Measurements from ENCODE around the gene LIMCH1.

The LIMCH1 gene

DNA sequence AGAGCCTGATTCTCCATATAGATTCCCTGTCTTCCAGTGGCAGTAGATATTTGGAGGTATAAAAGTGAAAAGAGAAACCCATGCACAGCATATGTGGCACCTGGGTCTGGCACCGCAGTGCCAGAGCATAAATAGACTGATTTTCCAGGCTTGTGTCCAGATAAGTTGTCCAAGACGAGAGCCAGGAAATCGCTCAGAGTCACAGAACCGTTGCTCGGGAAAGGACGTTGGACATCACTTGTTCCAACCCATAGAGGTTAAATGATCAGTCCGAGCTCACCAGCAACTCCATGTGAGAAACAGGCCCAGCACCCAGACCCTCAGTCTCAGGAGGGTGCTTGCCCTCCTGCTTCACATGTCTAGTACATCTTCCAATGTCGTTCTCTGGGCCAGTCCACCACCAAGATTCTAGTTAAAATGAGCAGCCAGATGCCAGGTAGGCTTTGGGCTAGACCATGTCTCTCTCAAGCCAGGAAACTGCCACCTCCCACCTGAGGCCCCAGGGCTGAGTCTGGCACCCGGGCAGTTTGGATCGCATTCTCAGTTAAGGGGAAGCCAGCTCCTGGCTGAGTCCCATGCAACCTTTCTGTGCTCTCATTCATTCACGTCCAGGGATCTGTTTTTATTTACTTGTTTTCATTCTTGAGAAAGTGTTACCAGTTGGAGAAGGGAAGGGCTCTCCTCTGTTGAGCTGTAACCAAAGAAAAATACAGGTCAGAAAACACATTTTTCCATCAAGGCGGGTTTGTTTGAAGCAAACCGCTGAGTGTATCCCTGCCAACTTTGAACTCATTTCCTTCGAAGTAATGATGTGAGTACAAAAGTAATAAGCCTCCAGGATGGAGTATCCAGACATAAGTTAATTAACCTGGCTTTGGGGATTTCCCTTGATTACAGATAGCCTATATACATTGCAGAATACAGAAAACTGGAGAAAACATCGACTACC is 118.9 kb downstream of the LIMCH1 start:
- Histone ChIP-seq H3K4me3 (ENCODE audit: low read length) (no peak overlapping the region), H3K9ac (ENCODE audit: low read length) (no peak overlapping the region), H3K4me2 (ENCODE audit: low read length) (no peak overlapping the region), H2AFZ (ENCODE audit: low read depth, low read length) (no peak overlapping the region), H3K79me2 (ENCODE audit: low read length) (no peaks in the 10 kb centered on the region), H4K20me1 (ENCODE audit: insufficient read depth, low read length) (no peaks in the 10 kb centered on the region), H3K27ac (ENCODE audit: low read length) (no peak overlapping the region), H3K9me3 (ENCODE audit: insufficient read depth, low read length) (no peaks in the 10 kb centered on the region), H3K4me1 (ENCODE audit: low read length) (peaks cover 14% of the 10 kb centered on the region), H3K36me3 (replicated peaks; ENCODE audit: low read depth, low read length) (no peaks in the 10 kb centered on the region), H3K27me3 (ENCODE audit: low read depth, low read length) (no peaks in the 10 kb centered on the region)
- TF ChIP-seq EZH2phosphoT487 (IDR thresholded peaks at IDR 0.05; ENCODE audit: low read depth): no peak
- TF ChIP-seq, protein P1, sequence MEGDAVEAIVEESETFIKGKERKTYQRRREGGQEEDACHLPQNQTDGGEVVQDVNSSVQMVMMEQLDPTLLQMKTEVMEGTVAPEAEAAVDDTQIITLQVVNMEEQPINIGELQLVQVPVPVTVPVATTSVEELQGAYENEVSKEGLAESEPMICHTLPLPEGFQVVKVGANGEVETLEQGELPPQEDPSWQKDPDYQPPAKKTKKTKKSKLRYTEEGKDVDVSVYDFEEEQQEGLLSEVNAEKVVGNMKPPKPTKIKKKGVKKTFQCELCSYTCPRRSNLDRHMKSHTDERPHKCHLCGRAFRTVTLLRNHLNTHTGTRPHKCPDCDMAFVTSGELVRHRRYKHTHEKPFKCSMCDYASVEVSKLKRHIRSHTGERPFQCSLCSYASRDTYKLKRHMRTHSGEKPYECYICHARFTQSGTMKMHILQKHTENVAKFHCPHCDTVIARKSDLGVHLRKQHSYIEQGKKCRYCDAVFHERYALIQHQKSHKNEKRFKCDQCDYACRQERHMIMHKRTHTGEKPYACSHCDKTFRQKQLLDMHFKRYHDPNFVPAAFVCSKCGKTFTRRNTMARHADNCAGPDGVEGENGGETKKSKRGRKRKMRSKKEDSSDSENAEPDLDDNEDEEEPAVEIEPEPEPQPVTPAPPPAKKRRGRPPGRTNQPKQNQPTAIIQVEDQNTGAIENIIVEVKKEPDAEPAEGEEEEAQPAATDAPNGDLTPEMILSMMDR (IDR thresholded peaks at IDR 0.05; ENCODE audit: low read depth, low read length): no peak

- Histone ChIP-seq H3K9me3 (ENCODE audit: insufficient read depth, low read length) (no peaks in the 10 kb centered on the region), H3K4me2 (ENCODE audit: low read length) (no peak overlapping the region), H3K4me1 (ENCODE audit: low read length) (peaks cover 17% of the 10 kb centered on the region), H2AFZ (ENCODE audit: low read depth, low read length) (no peak overlapping the region), H4K20me1 (ENCODE audit: insufficient read depth, low read length) (no peaks in the 10 kb centered on the region), H3K36me3 (replicated peaks; ENCODE audit: low read depth, low read length) (no peaks in the 10 kb centered on the region), H3K4me3 (ENCODE audit: low read length) (no peak overlapping the region), H3K27ac (ENCODE audit: low read length) (no peak overlapping the region), H3K79me2 (ENCODE audit: low read length) (no peaks in the 10 kb centered on the region), H3K27me3 (ENCODE audit: low read depth, low read length) (peaks cover 4% of the 10 kb centered on the region; the same call in 1 of the 2 replicates), H3K9ac (ENCODE audit: low read length) (no peak overlapping the region)
- no peak for TF ChIP-seq EZH2phosphoT487 (IDR thresholded peaks at IDR 0.05; ENCODE audit: low read depth)
- TF ChIP-seq, protein P1 (IDR thresholded peaks at IDR 0.05; ENCODE audit: low read depth, low read length): no peak
Observed at GRCh38 chr4:41657561-41657960, 119.6 kb downstream of the LIMCH1 start.

DNA sequence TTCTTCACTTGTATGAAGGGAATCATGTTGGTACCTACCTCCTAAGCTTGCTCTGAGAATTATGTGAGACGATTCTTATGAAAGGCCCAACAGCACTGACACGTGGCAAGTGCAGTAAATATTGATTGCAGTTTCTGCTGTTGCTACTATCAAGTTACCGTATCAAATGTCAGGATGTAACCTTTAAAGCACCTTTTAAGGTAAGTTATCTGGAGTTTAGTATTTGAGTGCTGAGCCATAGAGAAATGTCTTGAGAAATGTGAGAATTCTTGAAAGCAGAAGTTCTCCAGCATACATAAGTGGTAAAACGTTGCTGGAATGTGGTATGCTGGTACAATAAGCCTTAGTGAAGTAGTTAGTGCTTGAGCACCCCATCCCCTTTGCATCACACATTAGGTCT is 120.2 kb downstream of the LIMCH1 start:
- Histone ChIP-seq H3K79me2 (ENCODE audit: low read length) (no peaks in the 10 kb centered on the region), H3K9ac (ENCODE audit: low read length) (no peak overlapping the region), H4K20me1 (ENCODE audit: insufficient read depth, low read length) (no peaks in the 10 kb centered on the region), H3K4me1 (ENCODE audit: low read length) (peaks cover 21% of the 10 kb centered on the region), H3K4me2 (ENCODE audit: low read length) (no peak overlapping the region), H3K9me3 (ENCODE audit: insufficient read depth, low read length) (no peaks in the 10 kb centered on the region), H3K36me3 (replicated peaks; ENCODE audit: low read depth, low read length) (no peaks in the 10 kb centered on the region), H3K27me3 (ENCODE audit: low read depth, low read length) (peaks cover 7% of the 10 kb centered on the region; the same call in 1 of the 2 replicates), H2AFZ (ENCODE audit: low read depth, low read length) (no peak overlapping the region), H3K4me3 (ENCODE audit: low read length) (no peak overlapping the region), H3K27ac (ENCODE audit: low read length) (no peak overlapping the region)
- TF ChIP-seq, protein P1 (IDR thresholded peaks at IDR 0.05; ENCODE audit: low read depth, low read length): no peak
- no peak for TF ChIP-seq EZH2phosphoT487 (IDR thresholded peaks at IDR 0.05; ENCODE audit: low read depth)

GRCh38 chr4:41660352-41660751 is 122.4 kb downstream of the LIMCH1 start:
- Histone ChIP-seq H3K27ac (ENCODE audit: low read length) (no peak overlapping the region), H3K79me2 (ENCODE audit: low read length) (no peaks in the 10 kb centered on the region), H3K9ac (ENCODE audit: low read length) (no peak overlapping the region), H3K36me3 (replicated peaks; ENCODE audit: low read depth, low read length) (no peaks in the 10 kb centered on the region), H3K4me2 (ENCODE audit: low read length) (peak overlapping the region; percentile 25), H3K9me3 (ENCODE audit: insufficient read depth, low read length) (no peaks in the 10 kb centered on the region), H4K20me1 (ENCODE audit: insufficient read depth, low read length) (no peaks in the 10 kb centered on the region), H3K4me1 (ENCODE audit: low read length) (peaks cover 21% of the 10 kb centered on the region), H3K27me3 (ENCODE audit: low read depth, low read length) (peaks cover 7% of the 10 kb centered on the region; the same call in 1 of the 2 replicates), H2AFZ (ENCODE audit: low read depth, low read length) (no peak overlapping the region), H3K4me3 (ENCODE audit: low read length) (no peak overlapping the region)
- no peak for TF ChIP-seq EZH2phosphoT487 (IDR thresholded peaks at IDR 0.05; ENCODE audit: low read depth)
- TF ChIP-seq, protein P1 (IDR thresholded peaks at IDR 0.05; ENCODE audit: low read depth, low read length): no peak
